Measurements from ENCODE around the gene ARHGAP42. TPM values are rescaled to one million over a fixed set of nuclear protein-coding genes. Genes with fewer than 3 reads are reported as not detected.
A peak's percentile ranks its signal among the peaks of the same experiment; 100 is the strongest.

ARHGAP42 gene
- total and polyA plus RNA-seq, 10 of the 15 experiments (the other 5 are each of a cell fraction or from before 2014, with no cell fraction given) = 1.8 to 6.3 (median 3.2) TPM

GRCh38 chr11:100925935-100926334 lies 238.8 kb downstream of the ARHGAP42 start (continued):
- no peak for TF ChIP-seq TAF1 (IDR thresholded peaks at IDR 0.05; ENCODE audit: borderline replicate concordance, low read depth, low read length)
- TF ChIP-seq FOS (IDR thresholded peaks at IDR 0.05; ENCODE audit: borderline replicate concordance, extremely low read depth, insufficient read length) = no peak
- TF ChIP-seq IRF4 (IDR thresholded peaks at IDR 0.05; ENCODE audit: low read depth, low read length) = peak; percentile 97
- peak; percentile 93 for TF ChIP-seq RUNX3 (IDR thresholded peaks at IDR 0.05; ENCODE audit: low read length)
- peak; percentile 34; the same call in 1 of the 2 replicates for TF ChIP-seq PAX5 (IDR thresholded peaks at IDR 0.05; ENCODE audit: borderline replicate concordance, low read depth, low read length)
- TF ChIP-seq JUNB (IDR thresholded peaks at IDR 0.05) = peak; percentile 93
- TF ChIP-seq SIX5 (IDR thresholded peaks at IDR 0.05; ENCODE audit: low read depth, low read length, severe bottlenecking) = no peak
- TF ChIP-seq IKZF1 (conservative IDR thresholded peaks at IDR 0.05) = peak; percentile 40; the same call in 1 of the 2 replicates
- no peak for TF ChIP-seq EZH2 (IDR thresholded peaks at IDR 0.05; ENCODE audit: borderline replicate concordance, control insufficient read depth, low read depth, low read length)
- no peak for TF ChIP-seq NRF1 (conservative IDR thresholded peaks at IDR 0.05; ENCODE audit: low read depth, low read length)
- TF ChIP-seq STAT1 (conservative IDR thresholded peaks at IDR 0.05) = no peak

DNA sequence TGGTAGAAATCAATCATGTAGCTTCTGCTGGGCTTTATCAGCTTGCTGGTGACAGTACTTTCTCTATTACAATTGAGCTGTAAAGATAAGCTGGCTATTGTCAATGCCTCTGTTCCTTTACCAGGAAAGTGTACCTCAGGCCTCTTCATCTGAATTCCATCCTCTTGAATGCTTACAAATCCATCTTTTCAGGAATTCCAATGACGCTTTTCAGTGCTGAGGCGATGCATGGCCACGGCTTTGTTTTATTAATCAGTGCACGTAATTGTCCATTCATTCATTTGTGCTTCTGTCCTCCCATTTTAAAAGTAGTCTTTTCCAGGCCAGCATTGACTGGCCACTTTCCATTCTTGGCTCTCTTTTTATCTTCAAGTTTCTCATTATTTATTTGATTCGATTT lies 240.5 kb downstream of the ARHGAP42 start:
- DNase-seq (ENCODE audit: low read depth, low spot score) (no peak), FAIRE-seq (no peak), ATAC-seq (no peak)
- Histone ChIP-seq H3K4me1 (ENCODE audit: control insufficient read depth, insufficient read depth, low read length) (peaks cover 14% of the 10 kb centered on the region), H3K27ac (ENCODE audit: control insufficient read depth, insufficient read depth) (no peak overlapping the region), H3K4me3 (no peak overlapping the region), H3K27me3 (replicated peaks in 1 of 2; ENCODE audit: control insufficient read depth in 2 of 2, insufficient read depth in 2 of 2, low read length in 1 of 2) (no peaks in the 10 kb centered on the region), H3K36me3 (ENCODE audit: control insufficient read depth in 2 of 2, insufficient read depth in 2 of 2, low read length in 1 of 2) (no peaks in the 10 kb centered on the region), H2AFZ (ENCODE audit: control insufficient read depth, low read depth, low read length) (no peak overlapping the region), H3K9ac (ENCODE audit: control insufficient read depth, insufficient read depth, low read length) (no peak overlapping the region), H3K9me3 (replicated peaks; ENCODE audit: control insufficient read depth, insufficient read depth, low read length) (no peaks in the 10 kb centered on the region), H3K79me2 (ENCODE audit: control insufficient read depth, insufficient read depth, low read length) (no peaks in the 10 kb centered on the region), H3K4me2 (ENCODE audit: control insufficient read depth, insufficient read depth) (no peak overlapping the region), H4K20me1 (ENCODE audit: control insufficient read depth, insufficient read depth) (no peaks in the 10 kb centered on the region)
- ChIA-PET POLR2A (no interaction called here), CTCF (interaction anchor here (0.6 to 6.7 kb wide), 10 partner anchors 10 to 350 kb away, joined by 3 to 42 read pairs (median 4); no protein-coding TSS in a partner anchor), SMC1A (ENCODE audit: uncharacterized antibody, unreplicated experiment) (interaction anchor here (1.0 to 3.4 kb wide), 8 partner anchors 10 to 350 kb away, joined by 3 to 34 read pairs (median 4); no protein-coding TSS in a partner anchor), RAD21 (ENCODE audit: unreplicated experiment) (interaction anchor here (1.2 to 2.7 kb wide), 3 partner anchors 243 to 350 kb away, joined by 3 to 18 read pairs (median 4); no protein-coding TSS in a partner anchor)
- no TSS peak for BruUV-seq (replicated peaks)
- intact Hi-C loops (cut with micrococcal nuclease; ENCODE audit: unreplicated experiment) = no loop called here
- in situ Hi-C loops (cut with MboI) = loop anchor here (10.0 kb wide), 1 partner anchor 243 kb away; the partner anchor contains the start of gene ARHGAP42
- WGBS (ENCODE audit: insufficient coverage, insufficient replicate concordance, low lambda C conversion rate, missing lambda C conversion rate) = 97% methylated on average over 5 of the region's 5 CpGs
- TF ChIP-seq SIX5 (IDR thresholded peaks at IDR 0.05; ENCODE audit: low read depth, low read length, severe bottlenecking) (no peak), CEBPZ (IDR thresholded peaks at IDR 0.05; ENCODE audit: low read depth, low read length) (no peak)
- TF ChIP-seq, protein P1, sequence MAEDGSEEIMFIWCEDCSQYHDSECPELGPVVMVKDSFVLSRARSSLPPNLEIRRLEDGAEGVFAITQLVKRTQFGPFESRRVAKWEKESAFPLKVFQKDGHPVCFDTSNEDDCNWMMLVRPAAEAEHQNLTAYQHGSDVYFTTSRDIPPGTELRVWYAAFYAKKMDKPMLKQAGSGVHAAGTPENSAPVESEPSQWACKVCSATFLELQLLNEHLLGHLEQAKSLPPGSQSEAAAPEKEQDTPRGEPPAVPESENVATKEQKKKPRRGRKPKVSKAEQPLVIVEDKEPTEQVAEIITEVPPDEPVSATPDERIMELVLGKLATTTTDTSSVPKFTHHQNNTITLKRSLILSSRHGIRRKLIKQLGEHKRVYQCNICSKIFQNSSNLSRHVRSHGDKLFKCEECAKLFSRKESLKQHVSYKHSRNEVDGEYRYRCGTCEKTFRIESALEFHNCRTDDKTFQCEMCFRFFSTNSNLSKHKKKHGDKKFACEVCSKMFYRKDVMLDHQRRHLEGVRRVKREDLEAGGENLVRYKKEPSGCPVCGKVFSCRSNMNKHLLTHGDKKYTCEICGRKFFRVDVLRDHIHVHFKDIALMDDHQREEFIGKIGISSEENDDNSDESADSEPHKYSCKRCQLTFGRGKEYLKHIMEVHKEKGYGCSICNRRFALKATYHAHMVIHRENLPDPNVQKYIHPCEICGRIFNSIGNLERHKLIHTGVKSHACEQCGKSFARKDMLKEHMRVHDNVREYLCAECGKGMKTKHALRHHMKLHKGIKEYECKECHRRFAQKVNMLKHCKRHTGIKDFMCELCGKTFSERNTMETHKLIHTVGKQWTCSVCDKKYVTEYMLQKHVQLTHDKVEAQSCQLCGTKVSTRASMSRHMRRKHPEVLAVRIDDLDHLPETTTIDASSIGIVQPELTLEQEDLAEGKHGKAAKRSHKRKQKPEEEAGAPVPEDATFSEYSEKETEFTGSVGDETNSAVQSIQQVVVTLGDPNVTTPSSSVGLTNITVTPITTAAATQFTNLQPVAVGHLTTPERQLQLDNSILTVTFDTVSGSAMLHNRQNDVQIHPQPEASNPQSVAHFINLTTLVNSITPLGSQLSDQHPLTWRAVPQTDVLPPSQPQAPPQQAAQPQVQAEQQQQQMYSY (CRISPR knock-in tag; IDR thresholded peaks at IDR 0.05) = no peak

All from GM12878 (cell line).